Suprapubic skin (tissue), 4 donors: ENCODE results near the gene SLCO3A1.

Experiments used
- EP300 ChIP-seq: sonication (generic); formaldehyde crosslinking; IDR thresholded peaks from one replicate; pipeline ENCODE4 v1.6.1; 2017; ENCODE audit warnings: antibody characterized with exemption
- POLR2A ChIP-seq, 2 donors: fragments of 450-650 bp; IDR thresholded peaks; one replicate each; pipeline ENCODE4 v1.6.1; 2017; ENCODE audit warnings: antibody characterized with exemption in 2 of 2, mild to moderate bottlenecking in 2 of 2, moderate library complexity in 2 of 2
- POLR2AphosphoS5 ChIP-seq, 3 donors: sonication (generic); formaldehyde crosslinking; IDR thresholded peaks; one replicate each; pipeline ENCODE4 v1.6.1; 2017; ENCODE audit warnings: antibody characterized with exemption in 3 of 3
- TF ChIP-seq, protein P1 (sequence below), 2 donors: fragments of 200-600 bp in 1 of 2; fragments of 450-650 bp in 1 of 2; sonication (generic) in 1 of 2; IDR thresholded peaks; one replicate each; pipeline ENCODE4 v1.5.1; 2016 to 2019; ENCODE audit warnings: antibody characterized with exemption in 2 of 2, mild to moderate bottlenecking in 1 of 2, moderate library complexity in 1 of 2

DNA sequence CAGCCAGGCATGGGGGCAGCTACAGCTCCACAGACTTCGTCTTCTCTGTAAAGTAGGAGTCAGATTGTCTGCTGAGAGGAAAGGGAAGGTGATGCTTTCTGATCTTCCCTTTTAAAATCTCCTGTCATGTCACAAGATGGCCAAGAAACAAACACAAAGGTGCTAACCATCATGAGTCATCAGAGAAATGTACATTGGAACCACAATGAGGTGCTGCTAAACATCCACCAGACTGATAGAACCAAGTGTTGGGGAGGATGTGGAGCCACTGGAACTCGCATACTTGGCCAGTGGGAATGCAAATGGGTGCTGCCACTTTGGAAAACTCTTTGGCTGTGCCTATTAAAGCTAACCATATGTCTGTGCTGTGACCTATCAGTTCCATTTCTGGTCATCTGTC, 268.8 kb downstream of the SLCO3A1 start:
- TF ChIP-seq, protein P1, sequence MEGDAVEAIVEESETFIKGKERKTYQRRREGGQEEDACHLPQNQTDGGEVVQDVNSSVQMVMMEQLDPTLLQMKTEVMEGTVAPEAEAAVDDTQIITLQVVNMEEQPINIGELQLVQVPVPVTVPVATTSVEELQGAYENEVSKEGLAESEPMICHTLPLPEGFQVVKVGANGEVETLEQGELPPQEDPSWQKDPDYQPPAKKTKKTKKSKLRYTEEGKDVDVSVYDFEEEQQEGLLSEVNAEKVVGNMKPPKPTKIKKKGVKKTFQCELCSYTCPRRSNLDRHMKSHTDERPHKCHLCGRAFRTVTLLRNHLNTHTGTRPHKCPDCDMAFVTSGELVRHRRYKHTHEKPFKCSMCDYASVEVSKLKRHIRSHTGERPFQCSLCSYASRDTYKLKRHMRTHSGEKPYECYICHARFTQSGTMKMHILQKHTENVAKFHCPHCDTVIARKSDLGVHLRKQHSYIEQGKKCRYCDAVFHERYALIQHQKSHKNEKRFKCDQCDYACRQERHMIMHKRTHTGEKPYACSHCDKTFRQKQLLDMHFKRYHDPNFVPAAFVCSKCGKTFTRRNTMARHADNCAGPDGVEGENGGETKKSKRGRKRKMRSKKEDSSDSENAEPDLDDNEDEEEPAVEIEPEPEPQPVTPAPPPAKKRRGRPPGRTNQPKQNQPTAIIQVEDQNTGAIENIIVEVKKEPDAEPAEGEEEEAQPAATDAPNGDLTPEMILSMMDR (IDR thresholded peaks at IDR 0.05), result no peak
- TF ChIP-seq POLR2A (IDR thresholded peaks at IDR 0.05), result no peak
- no peak for TF ChIP-seq EP300
- no peak for TF ChIP-seq POLR2AphosphoS5 (IDR thresholded peaks at IDR 0.05)
